ENCODE data around the gene SPATS2. TPM values are rescaled to one million over a fixed set of nuclear protein-coding genes. Genes with fewer than 3 reads are reported as not detected.

The SPATS2 gene
- total RNA-seq, 1 experiment from 2014 or later, result 74.2 TPM

GRCh38 chr12:49502590-49502989 lies 135.3 kb downstream of the SPATS2 start:
- Histone ChIP-seq H3K9me3 (ENCODE audit: control insufficient read depth in 1 of 2, insufficient read depth in 1 of 2, low read depth in 1 of 2, low read length in 2 of 2) (no peaks in the 10 kb centered on the region), H4K20me1 (ENCODE audit: insufficient read depth) (no peaks in the 10 kb centered on the region), H3K4me2 (ENCODE audit: low read length) (peak overlapping the region; percentile 36), H3K9ac (ENCODE audit: low read length) (peak overlapping the region; percentile 7; the same call in 1 of the 2 replicates), H3K4me3 (replicated peaks in 1 of 2; ENCODE audit: low read depth in 1 of 2, low read length in 2 of 2) (no peak overlapping the region), H3K9me2 (ENCODE audit: insufficient read depth) (no peaks in the 10 kb centered on the region), H2AFZ (ENCODE audit: low read depth, low read length, poor library complexity, severe bottlenecking) (no peak overlapping the region), H3K79me2 (ENCODE audit: insufficient read depth, low read length) (no peaks in the 10 kb centered on the region), H3K4me1 (ENCODE audit: control insufficient read depth in 1 of 2, insufficient read depth in 2 of 2, low read length in 2 of 2) (peaks cover 62 to 67% of the 10 kb centered on the region in 2 experiments), H3K27ac (ENCODE audit: low read depth, low read length) (peak overlapping the region; percentile 95), H3K27me3 (ENCODE audit: insufficient read depth, low read length) (no peaks in the 10 kb centered on the region), H3K36me3 (ENCODE audit: control insufficient read depth in 1 of 2, insufficient read depth in 2 of 2, low read length in 2 of 2) (peaks cover 4 to 21% of the 10 kb centered on the region in 2 experiments; a peak in 3 of 4 replicates)
- RAD21 ChIA-PET (ENCODE audit: low non-redundant PET in 1 of 2, low total read pairs in 2 of 2, uncharacterized antibody in 2 of 2, unreplicated experiment in 2 of 2), result no interaction called here
- intact Hi-C loops (cut with micrococcal nuclease), result no loop called here
- no peak for ATAC-seq
- CTCF ChIA-PET, result interaction anchor here (3.0 kb wide), 1 partner anchor 144 kb away, joined by 15 read pairs; no protein-coding TSS in a partner anchor
- no peak for DNase-seq (ENCODE audit: low read depth, low spot score)
- POLR2A ChIA-PET, result interaction anchor here (1.4 kb wide), 1 partner anchor 138 kb away, joined by 3 read pairs; no protein-coding TSS in a partner anchor
- no TSS peak for BruUV-seq (replicated peaks)
- no peak for TF ChIP-seq SIN3A (IDR thresholded peaks at IDR 0.05; ENCODE audit: low read depth)
- TF ChIP-seq, protein P1, sequence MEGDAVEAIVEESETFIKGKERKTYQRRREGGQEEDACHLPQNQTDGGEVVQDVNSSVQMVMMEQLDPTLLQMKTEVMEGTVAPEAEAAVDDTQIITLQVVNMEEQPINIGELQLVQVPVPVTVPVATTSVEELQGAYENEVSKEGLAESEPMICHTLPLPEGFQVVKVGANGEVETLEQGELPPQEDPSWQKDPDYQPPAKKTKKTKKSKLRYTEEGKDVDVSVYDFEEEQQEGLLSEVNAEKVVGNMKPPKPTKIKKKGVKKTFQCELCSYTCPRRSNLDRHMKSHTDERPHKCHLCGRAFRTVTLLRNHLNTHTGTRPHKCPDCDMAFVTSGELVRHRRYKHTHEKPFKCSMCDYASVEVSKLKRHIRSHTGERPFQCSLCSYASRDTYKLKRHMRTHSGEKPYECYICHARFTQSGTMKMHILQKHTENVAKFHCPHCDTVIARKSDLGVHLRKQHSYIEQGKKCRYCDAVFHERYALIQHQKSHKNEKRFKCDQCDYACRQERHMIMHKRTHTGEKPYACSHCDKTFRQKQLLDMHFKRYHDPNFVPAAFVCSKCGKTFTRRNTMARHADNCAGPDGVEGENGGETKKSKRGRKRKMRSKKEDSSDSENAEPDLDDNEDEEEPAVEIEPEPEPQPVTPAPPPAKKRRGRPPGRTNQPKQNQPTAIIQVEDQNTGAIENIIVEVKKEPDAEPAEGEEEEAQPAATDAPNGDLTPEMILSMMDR (IDR thresholded peaks at IDR 0.05 in 2 of 3, conservative IDR thresholded peaks at IDR 0.05 in 1 of 3; ENCODE audit: borderline replicate concordance in 1 of 3, insufficient read depth in 1 of 3, low read depth in 2 of 3, low read length in 2 of 3), result no peak
- no peak for TF ChIP-seq ZNF274 (IDR thresholded peaks at IDR 0.05; ENCODE audit: low read depth, low read length)
- no peak for TF ChIP-seq SRF (IDR thresholded peaks at IDR 0.05; ENCODE audit: low read depth)
- no peak for TF ChIP-seq FOSL1 (IDR thresholded peaks at IDR 0.05; ENCODE audit: low read depth)
- TF ChIP-seq POLR2AphosphoS5 (IDR thresholded peaks at IDR 0.05; ENCODE audit: low read depth, low read length), result no peak
- TF ChIP-seq YY1 (IDR thresholded peaks at IDR 0.05; ENCODE audit: extremely low read depth, insufficient replicate concordance, low read depth, low read length), result no peak
- no peak for TF ChIP-seq MAX (IDR thresholded peaks at IDR 0.05)
- no peak for TF ChIP-seq REST (IDR thresholded peaks at IDR 0.05; ENCODE audit: low read depth)
- no peak for TF ChIP-seq RAD21 (IDR thresholded peaks at IDR 0.05; ENCODE audit: low read depth)
- no peak for TF ChIP-seq EGR1 (IDR thresholded peaks at IDR 0.05; ENCODE audit: low read depth)
- no peak for TF ChIP-seq ZBTB33 (IDR thresholded peaks at IDR 0.05; ENCODE audit: extremely low read depth, insufficient replicate concordance, low read length)
- TF ChIP-seq ATF3 (IDR thresholded peaks at IDR 0.05), result no peak
- no peak for TF ChIP-seq ZFX (IDR thresholded peaks at IDR 0.05)
